ENCODE measurements around the gene TMEM178B.

DNA sequence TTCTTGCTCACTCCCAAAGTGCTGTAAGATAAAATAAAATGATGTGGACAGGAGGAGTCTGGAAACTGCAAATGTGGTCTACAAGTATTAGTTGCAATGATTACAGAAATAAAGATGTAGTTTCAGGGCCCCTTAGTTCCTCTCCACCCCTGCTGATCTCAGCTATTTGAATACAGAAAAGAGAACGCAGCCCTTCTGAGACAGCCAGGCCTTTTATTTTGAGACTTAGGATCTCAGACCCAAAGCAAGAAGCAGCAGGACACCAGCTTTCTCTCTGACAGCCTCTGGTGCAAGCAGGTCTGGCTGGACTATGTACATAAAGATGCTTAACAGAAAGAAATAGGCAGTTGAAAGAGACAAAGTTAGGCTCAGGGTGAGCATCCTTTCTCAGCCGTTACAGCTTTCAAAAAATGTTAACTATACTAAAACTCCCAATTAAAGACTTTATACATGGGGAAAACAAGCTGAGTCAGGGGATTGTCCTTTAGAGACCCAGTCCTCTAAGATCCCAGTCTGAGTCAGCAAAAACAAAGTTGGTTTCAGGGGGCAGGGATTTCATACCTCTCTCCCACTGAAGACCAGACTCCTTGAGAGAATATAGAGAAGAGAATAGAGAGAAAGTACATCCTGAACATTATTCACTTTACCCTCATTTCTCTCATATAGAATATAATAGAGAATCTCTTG, 220.4 kb downstream of the TMEM178B start:
- TF ChIP-seq EP300 (IDR thresholded peaks at IDR 0.05) (no peak), POLR2A (IDR thresholded peaks at IDR 0.05) (no peak)
- TF ChIP-seq, protein P1, sequence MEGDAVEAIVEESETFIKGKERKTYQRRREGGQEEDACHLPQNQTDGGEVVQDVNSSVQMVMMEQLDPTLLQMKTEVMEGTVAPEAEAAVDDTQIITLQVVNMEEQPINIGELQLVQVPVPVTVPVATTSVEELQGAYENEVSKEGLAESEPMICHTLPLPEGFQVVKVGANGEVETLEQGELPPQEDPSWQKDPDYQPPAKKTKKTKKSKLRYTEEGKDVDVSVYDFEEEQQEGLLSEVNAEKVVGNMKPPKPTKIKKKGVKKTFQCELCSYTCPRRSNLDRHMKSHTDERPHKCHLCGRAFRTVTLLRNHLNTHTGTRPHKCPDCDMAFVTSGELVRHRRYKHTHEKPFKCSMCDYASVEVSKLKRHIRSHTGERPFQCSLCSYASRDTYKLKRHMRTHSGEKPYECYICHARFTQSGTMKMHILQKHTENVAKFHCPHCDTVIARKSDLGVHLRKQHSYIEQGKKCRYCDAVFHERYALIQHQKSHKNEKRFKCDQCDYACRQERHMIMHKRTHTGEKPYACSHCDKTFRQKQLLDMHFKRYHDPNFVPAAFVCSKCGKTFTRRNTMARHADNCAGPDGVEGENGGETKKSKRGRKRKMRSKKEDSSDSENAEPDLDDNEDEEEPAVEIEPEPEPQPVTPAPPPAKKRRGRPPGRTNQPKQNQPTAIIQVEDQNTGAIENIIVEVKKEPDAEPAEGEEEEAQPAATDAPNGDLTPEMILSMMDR (IDR thresholded peaks at IDR 0.05) = no peak

All from sigmoid colon (tissue), 4 donors.